PC-9 (cell line): ENCODE data around the gene SMYD2. TPM values are rescaled to one million over a fixed set of nuclear protein-coding genes. Genes with fewer than 3 reads are reported as not detected.

Experiments
- BruUV-seq: library from RNA; stranded (reverse); fragments of 400-500 nt; replicated peaks from 2 replicates; lab custom pipeline; 2021; lab: Mats Ljungman, UMichigan
- CTCF ChIA-PET: fragments of 300-600 bp; sonication (Branson Sonifier 250); formaldehyde crosslinking; loops from one replicate; lab custom pipeline; 2022; ENCODE audit warnings: antibody characterized with exemption; lab: Charles Lee
- POLR2A ChIA-PET: fragments of 300-600 bp; sonication (Branson Sonifier 250); formaldehyde crosslinking; loops from one replicate; lab custom pipeline; 2022; ENCODE audit warnings: antibody characterized with exemption; ENCODE audit not compliant: unreplicated experiment; lab: Charles Lee
- DNase-seq, 2 experiments: peaks; one replicate each; pipeline versions ENCODE4 v3.0.0 to v3.0.0-alpha.2; 2015 to 2022; ENCODE audit warnings: mixed read lengths in 1 of 2
- H2AFZ ChIP-seq: fragments of 200-600 bp; sonication (generic); 2 replicates; pipeline ENCODE4 v1.8.1; 2017; ENCODE audit warnings: antibody characterized with exemption
- H3F3A ChIP-seq: fragments of 200-600 bp; sonication (generic); 2 replicates; pipeline ENCODE4 v1.8.1; 2017; ENCODE audit warnings: antibody characterized with exemption, mild to moderate bottlenecking, low read depth; ENCODE audit not compliant: insufficient read depth
- H3K27ac ChIP-seq: fragments of 200-600 bp; sonication (generic); 2 replicates; pipeline ENCODE4 v1.6.1; 2016; ENCODE audit warnings: mixed run types
- H3K27me3 ChIP-seq: fragments of 200-600 bp; sonication (generic); 2 replicates; pipeline ENCODE4 v1.6.1; 2016; ENCODE audit warnings: low read depth, mixed run types; ENCODE audit not compliant: insufficient read depth
- H3K36me3 ChIP-seq: fragments of 200-600 bp; sonication (generic); 2 replicates; pipeline ENCODE4 v1.6.1; 2016; ENCODE audit warnings: low read depth, mixed run types
- H3K4me1 ChIP-seq: fragments of 200-600 bp; sonication (generic); replicated peaks from 2 replicates; pipeline ENCODE4 v1.6.1; 2016; ENCODE audit warnings: mixed run types; ENCODE audit not compliant: insufficient read depth
- H3K4me2 ChIP-seq: fragments of 200-600 bp; sonication (generic); 2 replicates; pipeline ENCODE4 v1.6.1; 2017; ENCODE audit warnings: mixed run types
- H3K4me3 ChIP-seq: fragments of 200-600 bp; sonication (generic); 2 replicates; pipeline ENCODE4 v1.6.1; 2016; ENCODE audit warnings: mixed run types
- H3K79me2 ChIP-seq: fragments of 200-600 bp; sonication (generic); 2 replicates; pipeline ENCODE4 v1.6.1; 2017; ENCODE audit warnings: low read depth, mixed run types
- H3K9me2 ChIP-seq: fragments of 200-600 bp; sonication (generic); 2 replicates; pipeline ENCODE4 v1.8.1; 2017; ENCODE audit warnings: mild to moderate bottlenecking; ENCODE audit not compliant: insufficient read depth
- H3K9me3 ChIP-seq: fragments of 200-600 bp; sonication (generic); 2 replicates; pipeline ENCODE4 v1.8.1; 2016; ENCODE audit warnings: low read depth; ENCODE audit not compliant: insufficient read depth
- H4K20me1 ChIP-seq: fragments of 200-600 bp; sonication (generic); 2 replicates; pipeline ENCODE4 v1.8.1; 2017; ENCODE audit not compliant: insufficient read depth
- CTCF ChIP-seq: fragments of 200-600 bp; sonication (generic); conservative IDR thresholded peaks from 2 replicates; pipeline ENCODE4 v1.6.1; 2017; ENCODE audit warnings: mixed run types, antibody characterized with exemption, mild to moderate bottlenecking, moderate library complexity
- EZH2 ChIP-seq: fragments of 200-600 bp; sonication (generic); IDR thresholded peaks from 2 replicates; pipeline ENCODE4 v1.8.0; 2017; ENCODE audit warnings: antibody characterized with exemption, low read depth
- intact Hi-C: fragments of 100-400 bp; cut with micrococcal nuclease; formaldehyde crosslinking; loops from one replicate; pipeline ENCODE4 v1.10.0; 2022; ENCODE audit not compliant: unreplicated experiment
- total RNA-seq: library from RNA; stranded (reverse); gene quantifications from 2 replicates; pipeline ENCODE4 v1.2.3, GENCODE V29; 2021

The SMYD2 gene
- total RNA-seq, 1 experiment from 2014 or later = 36.4 TPM

- Histone ChIP-seq H2AFZ (no peak overlapping the region), H3K79me2 (no peaks in the 10 kb centered on the region), H3K4me2 (no peak overlapping the region), H3K9me3 (no peaks in the 10 kb centered on the region), H3K9me2 (no peaks in the 10 kb centered on the region), H3K4me3 (no peak overlapping the region), H3K27ac (no peak overlapping the region), H3K36me3 (0 out of 2 replicates have a peak, but pooled peaks cover 2% of the 10 kb centered on the region), H3K27me3 (no peaks in the 10 kb centered on the region), H3K4me1 (no peaks in the 10 kb centered on the region), H3F3A (no peaks in the 10 kb centered on the region), H4K20me1 (no peaks in the 10 kb centered on the region)
- ChIA-PET CTCF (no interaction called here), POLR2A (no interaction called here)
- BruUV-seq = no TSS peak
- intact Hi-C loops = no loop called here
- no peak for TF ChIP-seq EZH2
- no peak for TF ChIP-seq CTCF
- no peak for DNase-seq
These were observed 71.9 kb downstream of the SMYD2 start for GRCh38 chr1:214352838-214353237.

GRCh38 chr1:214354440-214355148, 73.6 kb downstream of the SMYD2 start:
- Histone ChIP-seq H3K4me2 (no peak overlapping the region), H3K4me1 (no peaks in the 10 kb centered on the region), H3K79me2 (no peaks in the 10 kb centered on the region), H3K4me3 (no peak overlapping the region), H3K9me3 (no peaks in the 10 kb centered on the region), H2AFZ (no peak overlapping the region), H3K36me3 (no peaks in the 10 kb centered on the region), H4K20me1 (no peaks in the 10 kb centered on the region), H3K27me3 (no peaks in the 10 kb centered on the region), H3K9me2 (no peaks in the 10 kb centered on the region), H3K27ac (no peak overlapping the region), H3F3A (no peaks in the 10 kb centered on the region)
- no peak for DNase-seq
- TF ChIP-seq EZH2 = no peak
- no peak for TF ChIP-seq CTCF
- intact Hi-C loops = no loop called here
- CTCF ChIA-PET = interaction anchor here (0.7 kb wide), 1 partner anchor 86 kb away, joined by 3 read pairs; no protein-coding TSS in a partner anchor
- no TSS peak for BruUV-seq
- POLR2A ChIA-PET = no interaction called here

GRCh38 chr1:214360116-214360515, 79.2 kb downstream of the SMYD2 start:
- H3K36me3 ChIP-seq = no peaks in the 10 kb centered on the region

More at GRCh38 chr1:214360116-214360515, 79.2 kb downstream of the SMYD2 start:
- Histone ChIP-seq H3F3A (no peaks in the 10 kb centered on the region), H3K9me3 (no peaks in the 10 kb centered on the region), H3K4me2 (no peak overlapping the region), H3K27me3 (no peaks in the 10 kb centered on the region), H3K9me2 (no peaks in the 10 kb centered on the region), H3K4me3 (no peak overlapping the region), H3K4me1 (no peaks in the 10 kb centered on the region), H4K20me1 (no peaks in the 10 kb centered on the region), H2AFZ (no peak overlapping the region), H3K79me2 (no peaks in the 10 kb centered on the region), H3K27ac (no peak overlapping the region)
- intact Hi-C loops = no loop called here
- TF ChIP-seq CTCF = no peak
- no peak for TF ChIP-seq EZH2
- BruUV-seq = no TSS peak
- POLR2A ChIA-PET = no interaction called here
- CTCF ChIA-PET = no interaction called here
- no peak for DNase-seq
